HFFc6 (cell line): ENCODE data around the gene SRSF12. TPM values are rescaled to one million over a fixed set of nuclear protein-coding genes. Genes with fewer than 3 reads are reported as not detected.
"Not testable (repeated sequence)": the region's sequence is repeated elsewhere in the genome, so short reads cannot be mapped to it uniquely, and the experiment has no call there.

ENCODE experiments used
- DNase-seq: peaks from one replicate; pipeline ENCODE4 v3.0.0-alpha.2; 2018
- H3K27ac Mint-ChIP-seq: 2 replicates; pipeline ENCODE4 v1.8.0; 2020; ENCODE audit warnings: mild to moderate bottlenecking, mixed read lengths
- H3K27me3 Mint-ChIP-seq: 2 replicates; pipeline ENCODE4 v1.8.0; 2021; ENCODE audit warnings: mild to moderate bottlenecking, moderate library complexity, mixed read lengths; ENCODE audit not compliant: insufficient read depth
- H3K36me3 Mint-ChIP-seq: 2 replicates; pipeline ENCODE4 v1.8.0; 2021; ENCODE audit warnings: low read depth, mixed read lengths
- H3K4me1 Mint-ChIP-seq: 2 replicates; pipeline ENCODE4 v1.8.0; 2020; ENCODE audit warnings: low read depth, mixed read lengths
- H3K4me3 Mint-ChIP-seq: 2 replicates; pipeline ENCODE4 v1.8.0; 2020; ENCODE audit warnings: mild to moderate bottlenecking, moderate library complexity, mixed read lengths
- H3K9me3 Mint-ChIP-seq: 2 replicates; pipeline ENCODE4 v1.8.0; 2020; ENCODE audit warnings: mild to moderate bottlenecking, mixed read lengths
- CTCF ChIP-seq: fragments of 200-600 bp; sonication (generic); IDR thresholded peaks from 2 replicates; pipeline ENCODE4 v1.5.0; 2021; ENCODE audit warnings: antibody characterized with exemption, mild to moderate bottlenecking
- total RNA-seq, 6 experiments: library from RNA; stranded (reverse); fragmentation: NEBNext Ultra II Directional; extraction: Animal tissue kit (Norgen Biotek cat#: 25700); gene quantifications; 2 replicates in 1 of 6; 3 replicates in 5 of 6; pipeline ENCODE4 v1.2.3, GENCODE V29; 2021

SRSF12 gene
- total RNA-seq, 6 experiments from 2014 or later = not detected

GRCh38 chr6:89067796-89068195 lies 50.1 kb downstream of the SRSF12 start:
- Mint-ChIP-seq H3K27me3 (peaks cover 27% of the 10 kb centered on the region), H3K27ac (no peak overlapping the region), H3K36me3 (no peaks in the 10 kb centered on the region), H3K4me3 (no peak overlapping the region), H3K9me3 (no peaks in the 10 kb centered on the region), H3K4me1 (peaks cover 4% of the 10 kb centered on the region; the same call in 1 of the 2 replicates)
- no peak for DNase-seq
- TF ChIP-seq CTCF = no peak

GRCh38 chr6:89066940-89067646 lies 50.8 kb downstream of the SRSF12 start:
- Mint-ChIP-seq H3K9me3 (no peaks in the 10 kb centered on the region), H3K36me3 (no peaks in the 10 kb centered on the region), H3K27ac (no peak overlapping the region), H3K4me3 (no peak overlapping the region), H3K27me3 (peaks cover 24% of the 10 kb centered on the region), H3K4me1 (peaks cover 4% of the 10 kb centered on the region; the same call in 1 of the 2 replicates)
- DNase-seq = no peak
- TF ChIP-seq CTCF = no peak

- not testable (repeated sequence) for H3K27ac Mint-ChIP-seq, H3K36me3 Mint-ChIP-seq, H3K9me3 Mint-ChIP-seq, H3K4me1 Mint-ChIP-seq, DNase-seq, H3K4me3 Mint-ChIP-seq
- peaks cover 17% of the 10 kb centered on the region for H3K27me3 Mint-ChIP-seq
Measured at GRCh38 chr6:89066121-89066520, 51.8 kb downstream of the SRSF12 start.

- H3K27ac Mint-ChIP-seq, H3K4me1 Mint-ChIP-seq, H3K36me3 Mint-ChIP-seq, H3K9me3 Mint-ChIP-seq, H3K4me3 Mint-ChIP-seq, DNase-seq: not testable (repeated sequence)
- H3K27me3 Mint-ChIP-seq = peaks cover 13% of the 10 kb centered on the region
Measured at GRCh38 chr6:89064931-89065330, 52.9 kb downstream of the SRSF12 start.

- H3K27me3 Mint-ChIP-seq = peaks cover 13% of the 10 kb centered on the region
- no peak for TF ChIP-seq CTCF
- H3K36me3 Mint-ChIP-seq = no peaks in the 10 kb centered on the region
- no peak for DNase-seq
- no peaks in the 10 kb centered on the region for H3K9me3 Mint-ChIP-seq
- no peak overlapping the region for H3K4me3 Mint-ChIP-seq
- H3K27ac Mint-ChIP-seq = no peak overlapping the region
- peaks cover 4% of the 10 kb centered on the region; the same call in 1 of the 2 replicates for H3K4me1 Mint-ChIP-seq
Measured at GRCh38 chr6:89063881-89064280, 54.0 kb downstream of the SRSF12 start.

- H3K27ac Mint-ChIP-seq = no peak overlapping the region
- peaks cover 3% of the 10 kb centered on the region for H3K27me3 Mint-ChIP-seq
- H3K4me3 Mint-ChIP-seq = no peak overlapping the region
- no peaks in the 10 kb centered on the region for H3K9me3 Mint-ChIP-seq
- DNase-seq = no peak
- no peaks in the 10 kb centered on the region for H3K36me3 Mint-ChIP-seq
- no peaks in the 10 kb centered on the region for H3K4me1 Mint-ChIP-seq
- TF ChIP-seq CTCF = no peak
Measured at GRCh38 chr6:89059227-89059626, 58.6 kb downstream of the SRSF12 start.
